GM21825 (cell line): Measurements from ENCODE around the gene PCLO.
"Not testable (repeated sequence)": the region's sequence is repeated elsewhere in the genome, so short reads cannot be mapped to it uniquely, and the experiment has no call there.

Experiments used
- ATAC-seq: cut with Tn5 transposase; IDR thresholded peaks from one replicate; pipeline ENCODE4 v1.9.1; 2021; ENCODE audit warnings: mild to moderate bottlenecking, moderate library complexity; ENCODE audit not compliant: unreplicated experiment

Gene PCLO

GRCh38 chr7:82972135-82972534 is 190.5 kb downstream of the PCLO start:
- ATAC-seq, result no peak

- no peak for ATAC-seq
Measured at GRCh38 chr7:82965088-82966036, 197.3 kb downstream of the PCLO start.

- ATAC-seq, result no peak
Measured at GRCh38 chr7:82964150-82964882, 198.4 kb downstream of the PCLO start.

GRCh38 chr7:82961240-82961639 is 201.4 kb downstream of the PCLO start:
- no peak for ATAC-seq

- no peak for ATAC-seq
Measured at GRCh38 chr7:82959528-82959927, 203.2 kb downstream of the PCLO start.

GRCh38 chr7:82957521-82957920 is 205.2 kb downstream of the PCLO start:
- ATAC-seq, result no peak

GRCh38 chr7:82953324-82954027 is 209.2 kb downstream of the PCLO start:
- no peak for ATAC-seq

GRCh38 chr7:82950436-82950835 is 212.2 kb downstream of the PCLO start:
- no peak for ATAC-seq

GRCh38 chr7:82945480-82945879 is 217.2 kb downstream of the PCLO start:
- no peak for ATAC-seq

- no peak for ATAC-seq
Measured at GRCh38 chr7:82945056-82945455, 217.6 kb downstream of the PCLO start.

- no peak for ATAC-seq
Measured at GRCh38 chr7:82932516-82932915, 230.2 kb downstream of the PCLO start.

- no peak for ATAC-seq
Measured at GRCh38 chr7:82926477-82926876, 236.2 kb downstream of the PCLO start.

- ATAC-seq, result no peak
Measured at GRCh38 chr7:82925331-82925730, 237.4 kb downstream of the PCLO start.

GRCh38 chr7:82906502-82906901 is 256.2 kb downstream of the PCLO start:
- no peak for ATAC-seq

GRCh38 chr7:82904871-82905270 is 257.8 kb downstream of the PCLO start:
- ATAC-seq, result no peak

GRCh38 chr7:82901098-82901497 is 261.6 kb downstream of the PCLO start:
- not testable (repeated sequence) for ATAC-seq

GRCh38 chr7:82897500-82897899 is 265.2 kb downstream of the PCLO start:
- ATAC-seq, result no peak

GRCh38 chr7:82894341-82894740 is 268.3 kb downstream of the PCLO start:
- not testable (repeated sequence) for ATAC-seq

GRCh38 chr7:82886324-82886723 is 276.4 kb downstream of the PCLO start:
- ATAC-seq, result no peak

- no peak for ATAC-seq
Measured at GRCh38 chr7:82865856-82866255, 296.8 kb downstream of the PCLO start.

- no peak for ATAC-seq
Measured at GRCh38 chr7:82859106-82859850, 303.4 kb downstream of the PCLO start.
